ENCODE results near the gene SORBS1.

DNA sequence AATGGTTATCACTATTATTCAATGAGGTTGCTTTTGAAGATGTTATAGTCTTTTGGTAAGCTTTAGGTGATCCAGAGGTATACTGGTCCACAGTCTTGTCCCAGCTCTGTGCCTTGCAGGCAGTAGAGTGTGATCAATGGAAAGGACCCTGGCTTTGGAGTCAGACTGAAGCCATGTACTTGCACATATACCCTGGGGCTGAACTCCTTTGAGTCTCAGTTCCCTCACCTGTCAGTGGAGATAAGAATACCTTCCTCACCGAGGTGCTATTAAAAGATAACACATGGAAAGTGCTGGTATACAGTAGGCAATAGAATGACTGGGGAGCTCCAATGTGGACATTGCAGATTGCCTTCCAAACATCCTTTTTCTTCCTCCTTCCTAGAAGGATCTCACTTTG lies 254.3 kb downstream of the SORBS1 start:
- TF ChIP-seq POLR2A (IDR thresholded peaks at IDR 0.05) (no peak), POLR2AphosphoS5 (IDR thresholded peaks at IDR 0.05; ENCODE audit: insufficient read depth in 1 of 2, low read depth in 1 of 2) (no peak)
- TF ChIP-seq, protein P1, sequence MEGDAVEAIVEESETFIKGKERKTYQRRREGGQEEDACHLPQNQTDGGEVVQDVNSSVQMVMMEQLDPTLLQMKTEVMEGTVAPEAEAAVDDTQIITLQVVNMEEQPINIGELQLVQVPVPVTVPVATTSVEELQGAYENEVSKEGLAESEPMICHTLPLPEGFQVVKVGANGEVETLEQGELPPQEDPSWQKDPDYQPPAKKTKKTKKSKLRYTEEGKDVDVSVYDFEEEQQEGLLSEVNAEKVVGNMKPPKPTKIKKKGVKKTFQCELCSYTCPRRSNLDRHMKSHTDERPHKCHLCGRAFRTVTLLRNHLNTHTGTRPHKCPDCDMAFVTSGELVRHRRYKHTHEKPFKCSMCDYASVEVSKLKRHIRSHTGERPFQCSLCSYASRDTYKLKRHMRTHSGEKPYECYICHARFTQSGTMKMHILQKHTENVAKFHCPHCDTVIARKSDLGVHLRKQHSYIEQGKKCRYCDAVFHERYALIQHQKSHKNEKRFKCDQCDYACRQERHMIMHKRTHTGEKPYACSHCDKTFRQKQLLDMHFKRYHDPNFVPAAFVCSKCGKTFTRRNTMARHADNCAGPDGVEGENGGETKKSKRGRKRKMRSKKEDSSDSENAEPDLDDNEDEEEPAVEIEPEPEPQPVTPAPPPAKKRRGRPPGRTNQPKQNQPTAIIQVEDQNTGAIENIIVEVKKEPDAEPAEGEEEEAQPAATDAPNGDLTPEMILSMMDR (IDR thresholded peaks at IDR 0.05): no peak
